Bladder microvascular endothelial cell (primary cell): ENCODE data around the gene SCN1B. TPM values are rescaled to one million over a fixed set of nuclear protein-coding genes. Genes with fewer than 3 reads are reported as not detected.

Experiments used
- total RNA-seq: library from RNA; depleted of rRNA; stranded (reverse); fragments of >200 nt; gene quantifications from 2 replicates; pipeline ENCODE4 v1.2.3, GENCODE V29; 2014

SCN1B gene
- total RNA-seq = 5.4 and 5.8 TPM in 2 replicates

DNA sequence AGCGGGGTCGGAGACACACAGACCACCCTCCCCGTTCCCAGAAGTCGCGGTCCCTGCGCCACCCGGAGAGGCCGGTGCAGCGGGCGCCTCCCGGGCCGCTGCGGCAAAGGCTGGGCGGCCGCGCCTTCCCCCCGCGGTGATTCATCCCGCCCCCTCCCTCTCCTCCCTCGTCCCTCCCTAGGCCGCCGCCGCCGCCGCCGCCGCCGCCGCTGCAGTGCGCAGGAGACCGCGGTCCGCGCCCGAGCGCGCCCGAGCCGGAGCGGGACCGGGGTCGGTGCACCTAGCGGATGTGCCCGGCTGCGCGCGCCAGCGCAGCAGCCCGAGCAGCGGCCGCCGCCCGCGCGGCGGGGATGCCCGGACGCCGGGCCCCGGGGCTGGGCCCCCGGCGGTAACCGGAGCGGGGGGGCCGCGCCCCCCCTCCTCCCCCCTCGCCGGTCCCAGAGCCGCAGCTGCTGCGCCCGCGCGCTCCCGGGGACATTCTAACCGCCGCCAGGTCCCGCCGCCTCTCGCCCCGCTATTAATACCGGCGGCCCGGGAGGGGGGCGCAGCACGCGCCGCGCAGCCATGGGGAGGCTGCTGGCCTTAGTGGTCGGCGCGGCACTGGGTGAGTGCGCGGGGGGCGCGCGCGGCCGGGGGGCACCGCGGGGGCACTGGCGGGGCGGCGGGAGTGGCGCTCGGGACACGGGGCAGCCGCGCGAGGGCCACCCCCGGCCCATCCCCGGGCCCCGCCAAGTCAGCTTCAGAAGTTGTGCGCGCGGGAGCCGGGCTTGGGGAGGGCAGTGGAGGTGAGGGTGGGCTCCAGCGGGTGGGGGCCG, at the start of gene SCN1B:
Gene SCN1B, plus strand, starts transcription at position 214 of the 815 bp plus-strand sequence. Its CDS starts 351 bp downstream, at position 565.

DNA sequence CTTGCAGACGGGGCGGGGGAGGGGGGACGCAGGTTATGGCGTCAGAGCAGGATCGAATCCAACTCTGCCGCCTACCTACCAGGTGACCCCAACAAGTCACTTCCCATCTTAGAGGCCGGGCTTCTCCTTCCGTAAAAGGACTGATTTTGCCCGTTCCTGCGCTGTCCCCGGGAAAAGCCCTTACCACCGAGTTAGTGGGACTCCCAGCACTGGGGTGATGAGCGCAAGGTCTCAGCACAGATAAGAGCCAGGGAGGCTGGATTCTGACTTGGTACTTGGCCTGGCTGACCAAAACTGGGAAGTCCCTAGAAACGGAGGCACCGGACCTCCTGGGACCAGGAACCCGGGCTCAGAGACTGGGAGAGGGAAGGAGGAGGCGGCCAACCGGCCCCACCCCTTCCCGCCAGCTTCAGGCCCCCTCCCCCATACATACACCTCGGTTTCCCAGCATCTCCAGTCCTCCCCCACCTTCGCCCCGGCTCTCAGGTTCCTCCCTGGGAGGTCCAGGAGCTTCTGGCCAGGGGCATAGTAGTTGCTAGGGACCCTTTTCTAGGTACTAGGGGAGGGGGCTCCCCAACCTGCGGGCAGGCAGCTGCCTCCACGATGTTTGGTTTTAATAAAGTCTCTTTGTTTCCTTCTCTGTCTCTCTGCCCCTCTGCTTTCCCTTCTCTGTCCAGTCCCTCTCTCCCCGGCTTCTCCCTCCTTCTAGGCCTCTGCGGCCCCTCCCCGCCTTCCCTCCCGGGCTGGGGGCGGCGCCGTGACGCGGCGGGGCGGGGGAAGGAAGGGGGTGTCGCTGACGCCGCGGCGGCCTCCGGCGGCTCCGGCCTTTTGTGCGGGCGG, 30.6 kb upstream of the SCN1B start, which contains the start of gene GRAMD1A:
Gene GRAMD1A, plus strand, starts transcription at position 826 of the 840 bp plus-strand sequence. CDS start 156 bp downstream, outside the sequence.

GRCh38 chr19:35041548-35042055, 11.3 kb downstream of the SCN1B start, which contains the start of gene HPN:
HPN (plus strand) TSS chr19:35041721; CDS start chr19:35042507, 786 bp downstream.

Other genes starting within 250 kb of the SCN1B start
- gene ZNF30, start 103.6 kb upstream of the SCN1B start, total RNA-seq = 3.6 and 4.8 TPM in 2 replicates
- gene ZNF792, start 66.2 kb upstream of the SCN1B start, total RNA-seq = 29.6 and 51.1 TPM in 2 replicates
- 24.9 and 52.8 TPM in 2 replicates for gene GRAMD1A, start 30.1 kb upstream of the SCN1B start, total RNA-seq
- gene HPN, start 11.3 kb downstream of the SCN1B start, total RNA-seq = not detected in 2 replicates
- gene FXYD3, start 85.4 kb downstream of the SCN1B start, total RNA-seq = not detected in 2 replicates
- gene LGI4, start 104.6 kb downstream of the SCN1B start, total RNA-seq = not detected in 2 replicates
- not detected in 2 replicates for gene FXYD1, start 108.4 kb downstream of the SCN1B start, total RNA-seq
- not detected in 2 replicates for gene FXYD7, start 112.8 kb downstream of the SCN1B start, total RNA-seq
- gene FXYD5, start 124.3 kb downstream of the SCN1B start, total RNA-seq = 12.3 and 18.5 TPM in 2 replicates
- not detected in 2 replicates for gene FAM187B, start 198.3 kb downstream of the SCN1B start, total RNA-seq
- gene LSR, start 218.5 kb downstream of the SCN1B start, total RNA-seq = 0.19 and 1.1 TPM in 2 replicates
- 41.8 and 74.3 TPM in 2 replicates for gene USF2, start 238.5 kb downstream of the SCN1B start, total RNA-seq